GM19035 (cell line): Measurements from ENCODE around the gene OTOG.
A peak's percentile ranks its signal among the peaks of the same experiment; 100 is the strongest.

ENCODE experiments used
- ATAC-seq: cut with Tn5 transposase; IDR thresholded peaks from one replicate; pipeline ENCODE4 v1.9.1; 2021; ENCODE audit not compliant: unreplicated experiment

Gene OTOG

DNA sequence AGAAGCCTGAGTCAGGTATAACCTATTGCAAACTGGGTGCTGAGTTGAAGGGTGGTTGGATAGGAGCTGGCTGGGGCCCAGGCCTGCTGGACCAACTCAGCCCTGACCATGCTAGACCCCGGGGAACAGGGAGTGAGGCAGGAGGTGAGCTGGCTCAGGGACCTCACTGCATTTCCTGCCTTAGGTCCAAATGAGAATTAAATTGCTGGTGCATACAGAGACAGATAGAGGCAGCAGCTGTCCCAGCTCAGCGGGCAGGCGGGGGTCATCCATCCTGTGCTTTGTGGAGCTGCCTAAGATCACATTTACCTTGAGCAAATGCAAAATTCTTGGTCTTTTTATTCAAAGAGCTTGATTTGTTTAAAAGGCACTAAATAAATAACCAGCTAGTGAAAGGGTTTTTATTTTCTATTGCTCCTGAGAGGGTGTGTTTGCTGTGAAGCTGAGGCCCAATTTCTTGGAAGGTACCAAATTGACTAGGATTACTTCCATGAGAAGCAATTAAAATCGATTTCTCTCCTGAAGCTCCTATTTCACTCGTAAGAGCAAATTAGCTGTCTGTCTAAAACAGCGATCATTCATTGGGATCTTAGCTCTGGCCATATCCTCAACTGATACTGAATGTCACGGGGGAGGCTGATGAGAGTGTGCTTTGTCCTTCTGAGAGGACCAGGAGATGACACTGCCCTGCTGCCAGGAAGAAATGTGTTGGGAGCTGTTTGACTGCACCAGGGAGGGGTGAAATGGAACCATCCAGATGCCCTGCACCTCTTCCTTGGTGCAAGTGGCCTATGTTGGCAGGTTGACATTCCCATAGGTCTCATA is 27.8 kb upstream of the OTOG start:
- no peak for ATAC-seq

GRCh38 chr11:17521106-17521900 is 25.8 kb upstream of the OTOG start:
- ATAC-seq = no peak

GRCh38 chr11:17522655-17523054 is 24.4 kb upstream of the OTOG start:
- no peak for ATAC-seq

DNA sequence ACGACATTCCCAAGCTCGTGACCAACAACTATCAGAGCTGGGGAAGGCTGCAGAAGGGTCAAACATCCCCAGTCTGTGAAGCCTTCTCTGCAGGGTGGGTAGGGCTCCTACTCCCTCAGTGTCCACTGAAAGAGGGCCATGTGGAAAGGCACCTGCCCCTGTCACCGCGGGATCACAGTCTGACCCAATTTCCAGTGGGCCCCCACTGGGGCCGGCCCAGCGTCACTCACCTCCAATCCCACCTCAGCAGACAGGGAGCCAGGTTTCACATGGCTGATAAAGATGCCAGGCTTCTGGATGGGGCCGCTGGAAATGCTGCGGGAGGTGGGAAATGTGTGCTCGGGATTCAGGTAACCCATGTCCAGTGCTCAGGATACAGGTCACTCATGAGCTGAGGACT is 22.8 kb upstream of the OTOG start:
- no peak for ATAC-seq

GRCh38 chr11:17525570-17525969 is 21.5 kb upstream of the OTOG start:
- no peak for ATAC-seq

DNA sequence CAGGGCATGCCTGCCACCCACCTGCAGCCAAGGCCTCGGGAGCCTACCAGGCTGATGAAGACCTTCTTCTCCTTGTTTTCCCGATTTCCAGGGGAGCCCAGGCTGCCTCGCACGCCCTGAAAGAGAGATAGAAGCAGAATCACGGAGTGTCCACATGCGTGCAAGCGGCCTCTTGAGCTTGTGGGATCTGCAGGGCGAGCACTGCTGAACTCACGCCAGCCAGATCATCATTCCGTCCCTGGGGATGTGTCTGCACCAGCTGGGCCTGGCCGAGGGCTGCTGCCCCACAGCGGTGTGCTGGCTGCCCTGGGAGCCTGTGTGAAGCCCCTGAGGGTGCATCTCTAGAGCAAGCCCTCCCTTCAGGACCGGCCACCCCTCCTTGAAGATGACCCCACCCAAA is 20.7 kb upstream of the OTOG start:
- no peak for ATAC-seq

DNA sequence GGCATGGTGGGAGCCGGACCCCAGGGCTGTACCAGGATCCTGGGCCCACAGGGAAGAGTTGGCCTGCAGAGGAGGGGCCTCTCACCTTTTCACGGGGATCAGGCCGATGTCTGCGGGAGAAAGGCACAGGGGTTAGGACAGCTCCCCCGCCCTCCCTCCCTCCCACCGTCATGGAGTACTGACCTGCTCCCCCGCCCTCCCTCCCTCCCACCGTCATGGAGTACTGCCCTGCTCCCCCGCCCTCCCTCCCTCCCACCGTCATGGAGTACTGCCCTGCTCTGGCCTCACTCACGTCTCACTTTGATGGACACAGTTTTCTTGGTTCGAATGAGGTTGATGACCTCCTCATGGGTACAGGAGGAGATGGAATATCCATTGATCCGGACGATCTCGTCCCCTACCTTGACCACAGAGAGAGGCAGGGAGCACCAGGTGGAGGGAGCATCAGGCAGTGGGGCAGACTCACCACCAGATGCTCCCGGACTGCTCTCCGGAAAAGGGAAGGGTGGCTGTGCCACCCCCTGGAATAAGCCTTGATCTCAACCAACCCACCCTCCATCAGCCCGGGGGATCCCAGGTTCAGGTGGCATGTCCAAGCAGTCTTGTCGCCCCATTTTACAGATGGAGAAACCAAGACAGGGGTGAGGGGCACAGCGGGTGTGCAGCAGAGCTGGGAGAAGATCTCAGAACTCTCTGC is 20.0 kb upstream of the OTOG start:
- ATAC-seq = no peak

GRCh38 chr11:17527628-17527995 is 19.4 kb upstream of the OTOG start:
- ATAC-seq = no peak

- ATAC-seq = peak; percentile 84
These were observed 18.8 kb upstream of the OTOG start for GRCh38 chr11:17528181-17528691.

DNA sequence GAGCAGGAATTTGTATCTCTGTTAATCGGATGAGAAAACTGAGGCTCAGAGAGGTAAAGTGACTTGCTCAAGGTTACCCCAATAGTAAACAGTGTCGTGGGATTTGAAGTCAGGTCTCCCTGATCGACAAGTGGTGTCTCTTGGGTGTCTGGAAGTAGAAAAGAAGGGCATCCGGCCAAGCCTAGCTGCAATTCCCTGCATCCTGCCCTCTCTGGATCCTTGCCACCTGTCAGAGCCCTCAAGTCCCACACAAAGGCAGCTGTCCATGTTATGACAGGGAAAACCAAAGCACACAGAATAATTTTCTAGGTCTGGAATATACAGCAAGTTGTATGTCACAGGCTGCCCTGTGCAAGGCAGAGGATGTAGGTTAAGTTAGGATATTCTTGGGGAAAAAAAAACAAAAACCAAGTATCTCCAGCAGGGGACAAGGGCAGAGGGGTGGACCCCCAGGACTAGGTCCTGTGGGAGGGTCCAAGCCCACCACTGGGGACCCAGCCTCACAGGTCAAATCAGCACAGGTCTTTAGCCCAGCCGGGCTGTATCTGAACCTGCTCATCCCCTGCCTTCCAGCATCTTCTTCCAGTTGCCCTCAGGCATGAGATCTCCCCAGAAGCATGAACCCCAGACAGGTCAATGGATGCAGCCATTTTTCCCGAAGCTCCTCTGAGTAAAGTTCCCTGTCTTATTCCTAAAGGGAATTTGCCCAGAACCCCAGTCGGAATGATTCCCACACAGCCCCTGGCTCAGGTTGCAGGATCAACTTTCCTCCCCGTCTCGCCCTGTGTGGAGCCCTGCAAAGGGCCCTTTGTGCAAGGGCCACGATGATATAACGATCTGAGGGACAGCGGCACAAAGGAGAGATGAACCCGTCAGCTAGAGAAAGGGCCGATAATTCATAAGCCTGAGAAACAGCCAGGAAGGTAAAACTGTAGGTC is 17.9 kb upstream of the OTOG start:
- no peak for ATAC-seq

DNA sequence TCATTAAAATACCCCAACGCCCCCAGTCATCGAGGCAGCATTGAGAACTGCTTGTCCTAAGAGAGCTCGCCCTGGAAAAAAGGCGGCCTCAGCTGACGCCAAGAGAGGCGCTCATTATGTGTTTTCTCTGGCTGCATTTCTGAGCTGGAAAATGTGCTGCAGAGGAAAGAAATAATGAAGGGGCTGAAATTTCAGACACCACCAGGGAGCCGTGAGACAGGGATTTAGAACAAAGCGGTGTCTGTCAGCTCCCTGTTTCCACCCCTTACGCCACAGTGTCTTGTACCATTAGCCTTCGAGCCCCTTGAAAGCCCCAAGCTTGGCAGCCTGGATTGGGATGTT is 17.2 kb upstream of the OTOG start:
- ATAC-seq = no peak

DNA sequence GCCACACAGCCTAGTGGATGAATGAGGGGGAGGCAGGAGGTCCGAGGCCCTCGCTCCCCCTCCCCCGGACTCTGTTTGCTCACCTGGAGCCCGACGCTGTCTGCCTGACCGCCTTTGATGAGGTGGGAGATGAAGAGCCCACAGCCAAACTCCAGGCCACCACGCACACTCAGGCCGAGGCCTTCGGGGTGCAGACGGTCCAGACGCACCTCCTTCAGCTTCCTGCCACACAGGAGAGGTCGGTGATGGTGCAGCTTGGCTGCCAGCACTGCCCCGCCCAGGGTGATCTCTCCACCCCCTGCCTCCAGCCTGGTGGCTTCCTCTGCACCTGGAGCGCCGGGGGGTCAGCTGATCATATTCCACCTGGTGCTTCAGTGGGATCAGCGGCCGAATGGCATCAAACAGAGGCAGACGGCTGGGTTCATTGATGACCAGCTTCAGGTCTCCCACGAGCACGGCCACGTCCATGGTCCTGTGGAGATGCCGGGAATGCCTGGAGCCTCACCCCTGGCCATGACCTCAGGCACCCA is 15.9 kb upstream of the OTOG start:
- no peak for ATAC-seq

DNA sequence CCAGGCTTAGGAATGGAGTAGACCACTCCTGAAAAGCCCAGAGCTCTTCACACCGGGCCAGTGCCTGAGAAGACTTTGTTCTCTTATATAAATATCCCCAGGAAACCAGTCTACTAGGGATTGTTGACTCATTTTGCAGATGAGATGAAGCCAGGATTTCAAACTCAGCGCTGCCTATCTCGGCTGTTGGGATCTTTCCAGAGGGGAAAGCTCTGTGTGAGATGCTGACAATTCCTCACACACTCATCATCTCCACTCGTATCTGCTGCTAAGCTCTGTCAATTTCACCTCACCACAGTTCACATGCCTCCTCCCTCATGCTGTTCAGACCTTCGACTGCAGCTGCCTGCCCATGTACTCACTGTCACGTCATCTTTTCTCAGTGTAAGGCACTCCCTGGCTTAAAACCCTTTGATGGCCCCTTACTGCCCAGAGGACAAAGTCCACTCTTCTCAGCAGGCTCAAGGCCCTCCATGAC is 15.4 kb upstream of the OTOG start:
- no peak for ATAC-seq

- ATAC-seq = no peak
These were observed 14.3 kb upstream of the OTOG start for GRCh38 chr11:17532784-17533183.

- no peak for ATAC-seq
These were observed 13.7 kb upstream of the OTOG start for GRCh38 chr11:17533341-17533740.

DNA sequence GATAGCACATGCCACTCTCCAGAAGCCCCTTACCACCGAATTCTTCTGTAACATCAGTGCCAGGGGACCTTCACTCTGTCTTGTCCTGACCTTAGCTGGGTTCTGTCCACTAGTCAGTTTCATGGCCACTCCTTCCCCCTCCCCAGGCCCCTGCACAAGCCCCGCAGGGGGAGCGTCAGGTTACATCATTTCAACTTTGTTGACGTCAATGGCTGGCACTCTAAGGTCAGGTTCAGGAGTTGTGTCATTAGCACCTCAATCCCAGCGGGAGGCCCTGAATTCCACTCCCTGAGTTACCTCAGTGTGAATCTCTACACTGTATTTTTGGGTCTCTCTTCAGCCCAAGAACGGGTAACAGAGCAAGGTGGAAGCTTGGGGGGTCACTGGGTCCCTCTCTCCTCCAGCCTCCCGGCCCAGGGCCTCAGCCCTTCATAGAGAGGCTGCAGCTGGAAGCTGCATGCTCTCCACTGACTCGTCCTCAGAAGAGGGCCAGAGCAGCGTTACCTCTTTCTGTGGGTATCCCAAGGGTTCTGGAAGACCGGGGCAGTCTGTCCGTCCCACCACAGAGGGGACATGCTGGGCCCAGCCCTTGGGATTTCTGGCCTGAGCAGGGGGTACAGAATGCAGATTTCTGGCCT is 13.2 kb upstream of the OTOG start:
- no peak for ATAC-seq

DNA sequence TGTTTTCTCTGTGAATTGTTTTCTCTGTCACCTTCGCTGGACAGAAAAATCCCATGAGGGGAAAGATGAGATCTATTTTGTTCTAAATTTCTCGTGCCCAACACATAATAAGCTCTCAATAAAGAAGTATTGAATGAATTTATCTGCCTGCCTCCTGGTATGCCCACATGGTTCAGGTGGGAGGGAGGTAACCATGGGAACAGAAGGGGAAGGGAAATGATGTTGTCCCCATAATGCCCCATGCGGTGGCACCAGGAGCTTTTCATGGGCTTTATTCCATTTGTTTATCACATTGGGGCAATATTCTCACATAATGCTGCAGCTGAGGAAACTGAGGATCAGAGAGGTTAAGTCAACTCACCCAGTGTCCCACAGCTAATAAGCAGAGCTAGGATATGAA is 11.6 kb upstream of the OTOG start:
- ATAC-seq = no peak

DNA sequence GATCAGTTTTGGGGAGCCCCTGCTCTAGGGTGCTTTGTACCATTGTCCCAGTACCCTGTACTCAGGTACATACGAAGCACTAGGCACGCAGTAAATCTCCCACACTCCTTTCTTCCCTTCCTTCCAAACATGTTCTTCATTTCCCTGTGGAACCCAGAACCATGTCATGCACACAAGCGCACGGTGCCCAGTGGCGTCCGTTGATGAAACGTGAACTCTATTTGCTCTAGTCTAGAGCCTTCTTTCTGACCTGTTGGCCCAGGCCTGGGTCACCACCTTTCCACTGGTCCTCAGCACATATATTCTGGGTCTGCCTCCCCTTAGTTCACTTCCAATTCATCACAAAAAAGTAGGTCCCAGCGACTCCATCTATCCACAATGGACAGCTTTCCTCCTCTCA is 9.8 kb upstream of the OTOG start:
- ATAC-seq = no peak

DNA sequence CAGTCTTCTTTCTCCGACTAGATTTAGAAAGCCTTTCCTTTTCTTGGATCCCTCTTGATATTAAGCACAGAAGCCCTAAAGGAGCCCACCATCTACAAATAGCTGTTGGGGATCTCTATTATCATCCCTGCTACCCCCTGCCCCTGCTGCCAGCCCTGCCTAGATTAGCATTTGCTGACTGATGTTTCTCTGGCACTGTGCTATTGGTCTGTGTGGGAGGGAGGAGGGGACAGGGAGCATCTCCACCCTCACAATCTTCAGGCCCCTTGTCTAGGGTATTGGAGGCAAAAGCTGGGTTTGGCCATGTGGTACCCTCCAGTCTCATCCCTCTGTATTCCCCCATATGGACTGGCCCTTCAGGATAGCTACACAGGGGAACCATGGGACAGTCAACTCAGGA is 9.0 kb upstream of the OTOG start:
- ATAC-seq = no peak

DNA sequence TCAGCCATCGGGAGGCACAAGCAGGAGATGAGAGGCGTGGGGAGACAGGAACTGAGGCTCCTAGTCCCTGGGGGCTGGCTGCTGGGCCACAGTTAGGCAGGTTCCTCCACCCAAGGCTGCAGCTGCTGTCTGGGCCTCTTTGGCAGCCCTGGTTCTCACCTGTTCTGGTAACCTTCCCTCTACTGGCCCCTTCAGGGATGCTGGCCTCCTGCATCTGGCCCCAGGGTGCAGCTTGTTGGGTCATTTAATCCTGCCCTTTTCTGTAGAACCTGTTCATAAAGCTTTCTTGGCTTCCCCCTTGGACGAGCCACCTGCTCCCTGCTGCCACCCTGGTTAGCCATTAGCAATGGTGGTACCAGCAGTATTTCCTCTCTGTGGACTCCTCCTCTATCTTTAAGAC is 8.3 kb upstream of the OTOG start:
- ATAC-seq = no peak
